OCI-LY1 (cell line): ENCODE measurements around the gene SUFU.

ENCODE experiments used
- EZH2 ChIP-seq: fragments of 200-600 bp; sonication (generic), shearing (Covaris generic); IDR thresholded peaks from 2 replicates; pipeline ENCODE4 v1.8.0; 2017; ENCODE audit warnings: borderline replicate concordance, mixed run types, mild to moderate bottlenecking, antibody characterized with exemption, low read length, moderate library complexity, mixed read lengths
- TF ChIP-seq, protein P1 (sequence below): fragments of 200-600 bp; sonication (generic), shearing (Covaris generic); IDR thresholded peaks from 2 replicates; pipeline ENCODE4 v1.5.1; 2017; ENCODE audit warnings: mild to moderate bottlenecking, antibody characterized with exemption, low read length, moderate library complexity, mixed read lengths

DNA sequence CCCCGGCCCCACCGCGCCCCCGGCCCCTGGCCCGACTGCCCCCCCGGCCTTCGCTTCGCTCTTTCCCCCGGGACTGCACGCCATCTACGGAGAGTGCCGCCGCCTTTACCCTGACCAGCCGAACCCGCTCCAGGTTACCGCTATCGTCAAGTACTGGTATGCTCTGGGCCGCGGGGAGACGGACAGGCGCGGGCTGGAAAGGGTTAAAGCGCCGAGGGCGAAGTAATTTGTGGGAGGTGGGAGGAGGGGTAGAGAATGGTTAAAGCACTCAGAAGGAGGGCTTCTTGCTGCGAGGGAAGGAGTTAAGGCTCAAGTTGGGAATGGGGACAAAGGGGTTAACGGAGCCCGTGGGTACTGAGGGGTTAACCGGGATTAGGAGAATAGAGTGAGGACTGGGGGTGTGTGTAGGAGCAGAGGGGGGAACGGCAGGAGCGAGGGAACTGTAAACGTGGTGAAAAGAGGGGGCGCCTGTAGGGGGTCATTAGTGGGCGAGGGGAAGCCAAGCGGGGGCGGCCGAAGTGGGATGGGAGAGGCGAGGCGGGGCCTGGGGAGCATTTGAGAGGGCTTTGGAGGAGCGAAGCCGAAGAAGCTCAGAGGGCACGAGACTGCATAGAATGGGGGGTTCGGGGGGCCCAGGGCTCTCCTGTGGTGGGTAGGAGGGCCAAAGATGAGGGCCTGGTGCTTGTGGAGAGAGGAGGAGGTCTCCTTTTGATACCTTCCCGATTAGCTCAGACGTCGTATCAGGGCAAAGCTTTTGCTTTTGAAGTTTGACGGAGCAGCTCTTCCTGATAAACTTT is 605 bp downstream of the SUFU start:
- TF ChIP-seq, protein P1, sequence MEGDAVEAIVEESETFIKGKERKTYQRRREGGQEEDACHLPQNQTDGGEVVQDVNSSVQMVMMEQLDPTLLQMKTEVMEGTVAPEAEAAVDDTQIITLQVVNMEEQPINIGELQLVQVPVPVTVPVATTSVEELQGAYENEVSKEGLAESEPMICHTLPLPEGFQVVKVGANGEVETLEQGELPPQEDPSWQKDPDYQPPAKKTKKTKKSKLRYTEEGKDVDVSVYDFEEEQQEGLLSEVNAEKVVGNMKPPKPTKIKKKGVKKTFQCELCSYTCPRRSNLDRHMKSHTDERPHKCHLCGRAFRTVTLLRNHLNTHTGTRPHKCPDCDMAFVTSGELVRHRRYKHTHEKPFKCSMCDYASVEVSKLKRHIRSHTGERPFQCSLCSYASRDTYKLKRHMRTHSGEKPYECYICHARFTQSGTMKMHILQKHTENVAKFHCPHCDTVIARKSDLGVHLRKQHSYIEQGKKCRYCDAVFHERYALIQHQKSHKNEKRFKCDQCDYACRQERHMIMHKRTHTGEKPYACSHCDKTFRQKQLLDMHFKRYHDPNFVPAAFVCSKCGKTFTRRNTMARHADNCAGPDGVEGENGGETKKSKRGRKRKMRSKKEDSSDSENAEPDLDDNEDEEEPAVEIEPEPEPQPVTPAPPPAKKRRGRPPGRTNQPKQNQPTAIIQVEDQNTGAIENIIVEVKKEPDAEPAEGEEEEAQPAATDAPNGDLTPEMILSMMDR, result no peak
- TF ChIP-seq EZH2, result no peak
